ENCODE results near the gene CRIP2. TPM values are rescaled to one million over a fixed set of nuclear protein-coding genes. Genes with fewer than 3 reads are reported as not detected.

Gene CRIP2
- total RNA-seq, 1 donor from 2014 or later, result 78.5 TPM

DNA sequence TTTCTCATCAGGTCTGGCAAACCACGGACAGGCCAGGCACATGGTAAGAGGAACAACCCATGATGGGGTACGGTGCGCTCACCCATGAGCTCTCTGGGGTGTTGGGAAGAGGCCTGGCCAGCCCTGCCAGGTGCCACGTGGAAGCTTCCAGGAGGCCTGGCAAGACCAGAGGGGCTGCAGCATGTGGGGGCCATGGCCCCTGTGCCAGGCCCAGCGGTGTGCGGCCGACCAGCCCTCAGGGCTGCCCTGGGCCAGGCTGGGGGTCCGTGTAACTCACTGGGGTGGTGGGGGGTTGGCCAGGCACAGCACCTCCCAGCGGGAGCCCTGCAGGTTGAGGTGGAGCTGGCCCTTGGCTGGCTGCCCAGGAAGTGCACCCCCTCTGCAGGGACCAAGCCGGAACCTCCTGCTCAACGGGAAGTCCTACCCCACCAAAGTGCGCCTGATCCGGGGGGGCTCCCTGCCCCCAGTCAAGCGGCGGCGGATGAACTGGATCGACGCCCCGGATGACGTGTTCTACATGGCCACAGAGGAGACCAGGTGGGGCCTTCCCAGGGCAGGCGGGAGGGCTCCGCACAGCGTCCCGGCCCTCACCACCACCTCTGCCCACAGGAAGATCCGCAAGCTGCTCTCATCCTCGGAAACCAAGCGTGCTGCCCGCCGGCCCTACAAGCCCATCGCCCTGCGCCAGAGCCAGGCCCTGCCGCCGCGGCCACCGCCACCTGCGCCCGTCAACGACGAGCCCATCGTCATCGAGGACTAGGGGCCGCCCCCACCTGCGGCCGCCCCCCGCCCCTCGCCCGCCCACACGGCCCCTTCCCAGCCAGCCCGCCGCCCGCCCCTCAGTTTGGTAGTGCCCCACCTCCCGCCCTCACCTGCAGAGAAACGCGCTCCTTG, 4.9 kb upstream of the CRIP2 start:
- Mint-ChIP-seq H3K4me3 (ENCODE audit: unreplicated experiment) (no peak overlapping the region), H3K4me1 (ENCODE audit: low read depth, unreplicated experiment) (no peaks in the 10 kb centered on the region), H3K27me3 (ENCODE audit: unreplicated experiment) (peaks cover 2% of the 10 kb centered on the region), H3K27ac (ENCODE audit: unreplicated experiment) (peak overlapping the region; percentile 62), H3K9me3 (ENCODE audit: unreplicated experiment) (peaks cover 2% of the 10 kb centered on the region), H3K36me3 (ENCODE audit: unreplicated experiment) (no peaks in the 10 kb centered on the region)
- DNase-seq, result no peak
- TF ChIP-seq CTCF (IDR thresholded peaks at IDR 0.05; ENCODE audit: partially characterized antibody, unreplicated experiment), result no peak

GRCh38 chr14:105470350-105471296, 4.0 kb upstream of the CRIP2 start:
- no peak overlapping the region for H3K27ac Mint-ChIP-seq (ENCODE audit: unreplicated experiment)
- peaks cover 2% of the 10 kb centered on the region for H3K9me3 Mint-ChIP-seq (ENCODE audit: unreplicated experiment)
- no peak for DNase-seq
- peaks cover 2% of the 10 kb centered on the region for H3K27me3 Mint-ChIP-seq (ENCODE audit: unreplicated experiment)
- no peaks in the 10 kb centered on the region for H3K36me3 Mint-ChIP-seq (ENCODE audit: unreplicated experiment)
- no peaks in the 10 kb centered on the region for H3K4me1 Mint-ChIP-seq (ENCODE audit: low read depth, unreplicated experiment)
- no peak for TF ChIP-seq CTCF (IDR thresholded peaks at IDR 0.05; ENCODE audit: partially characterized antibody, unreplicated experiment)
- no peak overlapping the region for H3K4me3 Mint-ChIP-seq (ENCODE audit: unreplicated experiment)

DNA sequence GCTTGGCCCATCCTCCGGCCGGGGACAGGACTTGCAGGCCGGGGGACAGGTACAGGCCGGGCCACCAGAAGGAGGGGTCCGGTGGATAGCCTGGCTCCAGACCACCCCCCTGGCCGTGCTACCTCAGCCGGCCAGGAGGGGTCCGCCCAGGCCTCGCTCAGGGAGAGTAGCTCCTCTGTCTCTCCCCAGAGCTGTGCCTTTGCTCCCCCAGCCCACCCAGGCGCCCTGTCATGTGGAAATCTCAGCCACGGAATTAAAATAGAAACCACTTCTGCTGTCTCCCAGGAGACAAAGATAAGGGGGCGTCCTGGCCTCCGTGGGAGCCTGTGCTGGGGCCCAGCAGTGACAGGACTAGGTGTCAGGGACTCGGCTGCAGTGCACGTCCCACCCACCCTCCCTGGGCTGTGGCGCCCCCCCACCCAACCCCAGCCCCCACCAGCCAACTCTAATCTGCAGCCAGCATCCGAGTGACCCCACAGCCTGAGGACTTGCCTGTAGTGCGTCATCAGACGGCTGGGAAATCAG, 3.3 kb upstream of the CRIP2 start:
- no peaks in the 10 kb centered on the region for H3K36me3 Mint-ChIP-seq (ENCODE audit: unreplicated experiment)
- no peaks in the 10 kb centered on the region for H3K4me1 Mint-ChIP-seq (ENCODE audit: low read depth, unreplicated experiment)
- no peak overlapping the region for H3K27ac Mint-ChIP-seq (ENCODE audit: unreplicated experiment)
- peak; percentile 63 for TF ChIP-seq CTCF (IDR thresholded peaks at IDR 0.05; ENCODE audit: partially characterized antibody, unreplicated experiment)
- H3K27me3 Mint-ChIP-seq (ENCODE audit: unreplicated experiment), result peaks cover 2% of the 10 kb centered on the region
- no peak overlapping the region for H3K4me3 Mint-ChIP-seq (ENCODE audit: unreplicated experiment)
- peaks cover 2% of the 10 kb centered on the region for H3K9me3 Mint-ChIP-seq (ENCODE audit: unreplicated experiment)
- peak; percentile 69 for DNase-seq

DNA sequence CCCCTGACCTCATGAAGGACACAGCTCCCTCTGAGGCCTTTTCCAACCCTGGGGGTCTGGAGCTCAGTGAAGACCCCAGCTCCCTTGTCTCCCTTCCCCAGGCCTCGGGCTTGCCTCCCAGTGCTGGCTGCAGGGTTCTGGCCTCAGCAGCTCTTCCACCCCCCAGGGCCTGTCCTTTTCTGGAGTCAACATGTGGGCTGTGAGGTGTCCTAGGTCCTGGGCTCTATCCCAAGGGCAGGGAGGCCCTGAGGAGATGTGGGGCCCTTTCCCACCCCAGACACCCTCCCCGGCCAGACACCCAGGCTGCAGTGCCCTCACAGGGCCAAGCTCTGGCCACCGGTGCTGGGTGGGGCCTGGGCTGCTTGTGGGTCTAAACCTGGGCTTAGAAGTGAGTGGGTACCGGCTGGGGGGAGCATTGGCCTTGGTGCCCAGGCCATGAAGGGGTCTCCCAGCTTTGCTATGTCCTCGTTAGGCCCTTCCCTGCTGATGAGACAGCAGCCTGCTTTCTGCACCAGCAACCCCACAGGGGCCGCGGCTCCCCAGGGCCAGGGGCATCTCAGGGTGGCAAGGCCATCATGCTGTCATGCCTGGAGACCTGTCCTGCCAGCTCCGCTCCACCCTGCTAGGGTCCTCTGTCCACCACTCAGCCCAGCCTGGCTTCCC, 2.7 kb upstream of the CRIP2 start:
- no peak for DNase-seq
- no peak for TF ChIP-seq CTCF (IDR thresholded peaks at IDR 0.05; ENCODE audit: partially characterized antibody, unreplicated experiment)
- Mint-ChIP-seq H3K4me3 (ENCODE audit: unreplicated experiment) (no peak overlapping the region), H3K4me1 (ENCODE audit: low read depth, unreplicated experiment) (no peaks in the 10 kb centered on the region), H3K27ac (ENCODE audit: unreplicated experiment) (no peak overlapping the region), H3K9me3 (ENCODE audit: unreplicated experiment) (peaks cover 2% of the 10 kb centered on the region), H3K27me3 (ENCODE audit: unreplicated experiment) (peaks cover 2% of the 10 kb centered on the region), H3K36me3 (ENCODE audit: unreplicated experiment) (no peaks in the 10 kb centered on the region)
